ENCODE data around the gene TRPV5. TPM values are rescaled to one million over a fixed set of nuclear protein-coding genes. Genes with fewer than 3 reads are reported as not detected.

TRPV5 gene
- total and polyA plus RNA-seq, 2 of the 8 experiments (the other 6 are each of a cell fraction or from before 2014, with no cell fraction given): 0.03 TPM; not detected in 1

GRCh38 chr7:142974626-142975025 is 41.1 kb upstream of the TRPV5 start:
- no peak overlapping the region for H2AK5ac ChIP-seq (ENCODE audit: low read depth, low read length)
- no peak overlapping the region for H2BK15ac ChIP-seq (ENCODE audit: low read length)
- H3K23me2 ChIP-seq (ENCODE audit: low read depth, low read length): no peaks in the 10 kb centered on the region
- no peak overlapping the region for H3K27ac ChIP-seq (ENCODE audit: low read depth, low read length)
- DNase-seq (ENCODE audit: low read depth in 1 of 2, low spot score in 2 of 2): no peak
- H2BK5ac ChIP-seq (ENCODE audit: low read depth, low read length): no peak overlapping the region
- POLR2A ChIA-PET (ENCODE audit: partially characterized antibody): interaction anchor here (0.6 kb wide), 1 partner anchor 292 kb away, joined by 3 read pairs; no protein-coding TSS in a partner anchor
- TF ChIP-seq POLR2AphosphoS5 (IDR thresholded peaks at IDR 0.05; ENCODE audit: low read depth, low read length) (no peak), FOSL1 (IDR thresholded peaks at IDR 0.05; ENCODE audit: insufficient read depth, low read depth, low read length) (no peak), YY1 (IDR thresholded peaks at IDR 0.05; ENCODE audit: low read depth, low read length) (no peak), SIX5 (IDR thresholded peaks at IDR 0.05; ENCODE audit: low read depth, low read length) (no peak), NANOG (IDR thresholded peaks at IDR 0.05; ENCODE audit: insufficient read depth, low read depth, low read length, poor library complexity, severe bottlenecking) (no peak), JUND (IDR thresholded peaks at IDR 0.05; ENCODE audit: low read length) (no peak), SAP30 (IDR thresholded peaks at IDR 0.05; ENCODE audit: insufficient read depth, insufficient replicate concordance, low read length) (no peak), BCL11A (IDR thresholded peaks at IDR 0.05; ENCODE audit: low read depth in 2 of 2, low read length in 2 of 2) (no peak)
- no peak overlapping the region for H4K5ac ChIP-seq (ENCODE audit: insufficient read length, low read depth, low read length)
- 87% methylated on average over 3 of the region's 3 CpGs; no CpG with 5 or more reads in 1 of the 2 experiments for WGBS, 2 experiments (ENCODE audit: extremely low coverage in 1 of 2, insufficient coverage in 1 of 2, insufficient read length in 1 of 2, insufficient replicate concordance in 2 of 2, low coverage in 1 of 2, low lambda C conversion rate in 2 of 2, missing lambda C conversion rate in 1 of 2)
- H3K36me3 ChIP-seq (ENCODE audit: control insufficient read depth in 2 of 4, insufficient read depth in 4 of 4, low read length in 3 of 4): no peaks in the 10 kb centered on the region
- no peak for FAIRE-seq
- H3K18ac ChIP-seq (ENCODE audit: extremely low read depth, low read length): no peak overlapping the region
- H3K56ac ChIP-seq (replicated peaks; ENCODE audit: insufficient read length, low read depth, low read length): no peak overlapping the region
- no peaks in the 10 kb centered on the region for H3K4me1 ChIP-seq (replicated peaks in 1 of 4; ENCODE audit: control insufficient read depth in 3 of 4, insufficient read depth in 4 of 4, low read length in 3 of 4)
- no peak overlapping the region for H3K4me2 ChIP-seq (ENCODE audit: insufficient read depth in 1 of 2, low read depth in 2 of 2, low read length in 2 of 2)
- H4K20me1 ChIP-seq (replicated peaks in 1 of 2; ENCODE audit: control insufficient read depth in 1 of 2, insufficient read depth in 2 of 2, low read length in 2 of 2): no peaks in the 10 kb centered on the region
- no peak overlapping the region for H4K8ac ChIP-seq (ENCODE audit: extremely low read depth, insufficient read depth, low read length)
- no peaks in the 10 kb centered on the region for H3K79me1 ChIP-seq (ENCODE audit: low read depth, low read length)
- H3K4ac ChIP-seq (replicated peaks; ENCODE audit: insufficient read length, low read depth, low read length): no peak overlapping the region
- no peaks in the 10 kb centered on the region for H3K79me2 ChIP-seq (ENCODE audit: control insufficient read depth in 1 of 2, insufficient read depth in 2 of 2, low read length in 2 of 2)
- no peak overlapping the region for H3K14ac ChIP-seq (ENCODE audit: insufficient read length)
- no peak overlapping the region for H3K9ac ChIP-seq (replicated peaks in 1 of 4; ENCODE audit: extremely low read depth in 1 of 4, low read depth in 3 of 4, low read length in 3 of 4)
- no peak overlapping the region for H2AFZ ChIP-seq (ENCODE audit: low read length)
- no peaks in the 10 kb centered on the region for H3K27me3 ChIP-seq (replicated peaks in 1 of 4; ENCODE audit: control insufficient read depth in 3 of 4, extremely low read depth in 1 of 4, insufficient read depth in 3 of 4, low read length in 3 of 4)
- H3K4me3 ChIP-seq (ENCODE audit: extremely low read depth in 1 of 4, insufficient read depth in 2 of 4, low read depth in 3 of 4, low read length in 4 of 4): no peak overlapping the region
- CTCF ChIA-PET (ENCODE audit: partially characterized antibody): interaction anchor here (1.1 to 1.4 kb wide), 2 partner anchors 13 to 102 kb away, joined by 3 read pairs; partner anchors contain the start of gene KEL
- H3K23ac ChIP-seq (ENCODE audit: insufficient read length): no peak overlapping the region
- no peak overlapping the region for H2BK12ac ChIP-seq (ENCODE audit: low read depth, low read length)
- no peak overlapping the region for H2BK20ac ChIP-seq (ENCODE audit: low read length)
- 0 out of 4 replicates have a peak, but pooled peaks cover 0 to 4% of the 10 kb centered on the region in 2 experiments for H3K9me3 ChIP-seq (ENCODE audit: insufficient read depth in 2 of 2, low read depth in 1 of 2, low read length in 1 of 2)
- H4K91ac ChIP-seq (replicated peaks; ENCODE audit: insufficient read length, low read length): no peak overlapping the region
- H2BK120ac ChIP-seq (replicated peaks; ENCODE audit: low read depth, low read length): no peak overlapping the region

All from H1 (cell line).